HG03103 (cell line): ENCODE data around the gene GRAMD2B.
"Not testable (repeated sequence)": the region's sequence is repeated elsewhere in the genome, so short reads cannot be mapped to it uniquely, and the experiment has no call there.

Experiments
- ATAC-seq: cut with Tn5 transposase; IDR thresholded peaks from one replicate; pipeline ENCODE4 v1.9.1; 2021; ENCODE audit warnings: low read depth; ENCODE audit not compliant: unreplicated experiment

The GRAMD2B gene

DNA sequence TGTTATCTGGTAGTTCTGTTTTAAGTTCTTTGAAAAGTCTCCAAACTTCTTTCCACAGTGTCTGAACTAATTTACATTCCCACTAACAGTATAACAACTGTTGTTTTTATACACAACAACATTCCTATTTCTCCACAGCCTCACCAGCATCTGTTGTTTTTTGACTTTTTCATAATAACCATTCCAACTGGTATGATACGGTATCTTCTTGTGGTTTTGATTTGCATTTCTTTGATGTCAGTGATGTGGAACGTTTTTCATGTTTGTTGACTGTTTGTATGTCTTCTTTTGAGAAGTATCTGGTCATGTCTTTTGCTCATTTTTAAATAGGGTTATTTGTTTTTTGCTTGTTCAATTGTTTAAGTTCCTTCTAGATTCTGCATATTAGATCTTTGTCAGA is 12.6 kb upstream of the GRAMD2B start:
- ATAC-seq, result no peak

DNA sequence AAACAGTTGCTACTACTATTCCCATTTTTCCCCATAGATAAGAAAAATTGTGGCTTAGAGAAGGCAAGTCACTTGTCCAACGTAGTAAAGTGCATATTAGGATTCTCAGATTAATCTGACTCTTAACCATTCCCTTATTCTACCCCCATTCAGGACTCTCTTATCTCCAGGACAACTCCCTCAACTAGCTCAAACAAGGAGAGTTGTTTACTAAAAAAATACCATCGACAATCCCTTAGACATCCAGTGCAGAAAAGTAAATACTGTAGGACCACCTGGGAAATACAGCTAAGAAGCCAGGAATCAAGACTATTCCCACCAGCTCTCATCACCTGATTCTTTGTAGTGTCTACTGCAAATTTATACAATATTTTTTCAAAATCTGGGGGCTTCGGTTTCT is 9.4 kb upstream of the GRAMD2B start:
- no peak for ATAC-seq

- ATAC-seq, result no peak
Observed at GRCh38 chr5:126414874-126415502, 8.2 kb upstream of the GRAMD2B start.

DNA sequence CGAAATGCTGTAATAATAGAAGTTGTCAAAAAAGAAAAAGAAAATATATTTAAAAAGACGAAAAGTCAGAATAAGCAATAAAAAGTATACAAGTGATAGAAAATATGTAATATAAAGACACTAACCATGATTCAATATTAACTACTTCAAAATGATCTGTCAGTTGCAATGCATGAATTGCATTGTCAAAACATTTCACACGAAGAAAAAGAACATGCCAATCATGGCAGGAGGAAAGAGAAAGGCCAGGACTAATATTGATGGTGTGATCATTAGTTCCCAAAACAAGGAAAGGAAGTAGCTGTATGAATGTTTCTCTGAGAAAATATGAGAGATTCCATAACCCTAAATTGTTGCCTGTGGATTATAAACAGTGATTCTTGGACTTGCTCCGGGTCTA is 7.4 kb upstream of the GRAMD2B start:
- no peak for ATAC-seq

DNA sequence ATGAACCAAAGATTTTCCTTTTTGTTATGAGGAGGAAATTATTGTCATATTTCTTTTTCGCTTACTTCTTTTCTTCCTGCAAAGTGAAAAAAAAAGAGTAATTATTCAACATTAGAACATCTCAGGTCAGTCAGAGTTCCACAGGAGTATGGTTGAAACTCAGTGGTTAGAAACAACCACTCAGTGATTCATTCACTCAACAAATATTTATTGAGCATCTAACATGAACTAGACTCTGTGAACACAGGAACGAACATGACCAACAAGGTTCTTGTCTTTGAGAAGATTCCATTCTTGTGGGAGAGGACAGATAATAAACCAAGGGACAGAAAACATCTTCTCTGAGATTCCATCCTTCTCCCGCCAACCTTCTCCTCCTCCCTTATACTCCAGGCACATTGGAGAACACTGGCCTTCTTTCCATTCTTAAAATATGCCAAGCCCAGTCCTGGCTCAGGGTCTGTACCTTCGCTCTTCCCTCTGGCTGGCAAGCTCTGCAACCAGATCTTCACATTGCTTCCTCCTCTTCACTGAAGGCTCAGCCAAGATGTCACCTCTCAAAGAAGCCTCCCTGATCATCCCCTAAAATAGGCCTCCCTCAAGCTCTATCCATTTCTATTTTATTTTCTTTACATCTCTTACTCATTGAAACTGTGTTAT is 6.8 kb upstream of the GRAMD2B start:
- ATAC-seq, result no peak

DNA sequence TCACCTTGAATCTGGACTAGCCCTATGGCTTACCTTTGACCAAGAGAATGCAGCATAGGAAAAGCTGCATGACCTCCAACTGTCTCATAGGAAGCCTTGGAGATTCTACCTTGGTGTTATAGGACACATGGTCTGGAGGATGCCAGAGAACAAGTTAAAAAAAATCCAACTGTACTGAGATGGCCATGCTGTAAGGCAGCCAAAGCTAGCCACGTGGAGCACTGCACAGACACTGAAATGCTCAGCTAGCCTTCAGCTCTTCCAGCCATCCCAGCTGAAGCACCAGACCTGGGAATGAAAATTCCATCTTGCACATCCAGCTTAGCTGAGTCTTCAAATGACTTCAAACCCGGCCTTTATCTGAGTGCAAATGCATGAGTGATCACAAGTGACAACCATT is 6.0 kb upstream of the GRAMD2B start:
- no peak for ATAC-seq

DNA sequence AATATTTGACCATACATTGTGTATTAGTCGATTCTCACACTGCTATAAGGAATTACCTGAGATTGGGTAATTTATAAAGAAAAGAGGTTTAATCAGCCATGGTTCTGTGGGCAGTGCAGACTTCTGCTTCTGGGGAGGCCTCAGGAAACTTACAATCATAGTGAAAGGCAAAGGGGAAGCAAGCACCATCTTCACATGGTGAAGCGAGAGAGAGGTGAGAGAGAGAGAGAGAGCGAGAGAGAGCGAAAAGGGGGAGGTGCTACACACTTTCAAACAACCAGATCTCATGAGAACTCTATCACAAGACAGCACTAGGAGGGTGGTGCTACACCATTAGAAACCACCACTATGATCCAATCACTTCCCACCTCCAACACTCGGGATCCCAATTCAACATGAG is 4.1 kb upstream of the GRAMD2B start:
- ATAC-seq, result no peak

GRCh38 chr5:126428421-126428820 is 5.2 kb downstream of the GRAMD2B start:
- ATAC-seq, result no peak

DNA sequence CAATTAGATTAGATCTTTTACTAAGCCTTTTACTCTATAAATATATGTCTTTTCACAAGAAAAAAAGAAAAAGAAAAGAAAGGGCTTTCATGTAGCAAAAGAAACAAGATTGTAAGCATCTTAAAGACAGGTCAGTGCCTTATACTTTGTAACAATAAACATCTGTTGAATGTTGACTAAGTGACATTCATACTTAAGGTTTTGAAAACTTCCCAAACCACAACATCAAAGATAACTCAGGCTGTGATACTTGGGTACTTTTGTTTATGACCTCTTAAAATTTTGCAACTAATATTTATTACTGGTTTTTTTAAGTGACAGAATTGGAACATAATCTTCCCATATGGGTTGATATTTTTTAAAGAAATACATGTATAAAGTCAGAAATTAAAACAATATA is 7.4 kb downstream of the GRAMD2B start:
- ATAC-seq, result no peak

- ATAC-seq, result no peak
Observed at GRCh38 chr5:126433701-126434100, 10.5 kb downstream of the GRAMD2B start.

DNA sequence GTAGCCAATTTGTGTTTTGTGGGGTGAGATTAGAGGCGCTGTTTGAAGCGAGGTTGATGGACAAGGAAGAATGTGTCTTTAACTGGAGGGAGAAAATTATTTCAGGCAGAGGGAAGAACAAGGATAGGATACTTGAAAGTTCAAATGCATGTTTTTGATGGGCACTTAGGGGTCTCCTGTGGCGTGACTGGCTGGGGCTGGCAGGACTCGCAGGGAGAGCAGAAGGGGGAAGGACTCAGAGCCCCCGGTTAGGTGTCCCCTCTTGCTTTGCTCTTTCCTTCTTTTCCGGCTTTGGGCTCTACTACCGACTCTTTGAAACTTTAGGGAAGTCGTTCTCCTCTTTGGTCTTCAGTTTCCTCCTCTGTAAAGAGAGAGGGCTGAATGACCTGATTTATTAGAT is 12.1 kb downstream of the GRAMD2B start:
- ATAC-seq, result no peak

GRCh38 chr5:126435714-126436113 is 12.5 kb downstream of the GRAMD2B start:
- no peak for ATAC-seq

DNA sequence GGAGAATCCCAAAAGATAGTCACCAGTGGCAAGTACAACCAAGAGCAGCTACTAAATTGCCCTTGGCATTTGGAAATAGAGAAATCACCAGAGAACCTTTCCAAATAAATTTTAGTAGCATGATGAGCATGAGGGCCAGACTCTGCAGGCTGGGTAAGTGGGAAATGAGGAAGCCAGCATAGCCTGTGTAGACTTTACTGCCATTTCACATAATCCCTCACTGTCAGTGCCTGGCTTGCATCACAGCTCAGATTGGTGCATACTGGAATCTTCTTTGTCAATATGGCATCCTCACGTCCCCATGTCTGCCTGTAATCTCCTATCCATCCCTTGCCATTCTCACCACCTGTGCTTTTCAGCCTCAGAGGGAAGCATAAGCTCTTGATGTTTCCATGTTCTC is 14.5 kb downstream of the GRAMD2B start:
- no peak for ATAC-seq

DNA sequence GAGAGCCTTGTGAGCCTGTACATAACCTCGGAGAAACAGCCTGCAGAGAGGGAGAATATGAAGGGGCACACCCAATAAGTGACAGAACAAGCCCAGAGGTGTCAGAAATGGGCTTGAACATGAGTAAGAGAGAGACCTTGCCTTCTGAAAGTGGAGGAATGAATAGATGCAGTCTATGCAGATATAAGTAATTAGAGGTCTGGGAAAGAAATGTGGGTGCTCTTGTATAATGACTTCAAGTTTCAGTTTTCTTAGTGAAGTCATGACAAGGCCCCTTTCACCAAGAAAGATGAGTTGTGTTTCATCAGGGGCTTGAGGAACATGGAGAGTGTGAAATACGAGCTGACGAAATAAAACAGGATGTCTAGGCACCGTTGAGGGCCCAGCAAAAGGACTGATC is 15.1 kb downstream of the GRAMD2B start:
- peak; percentile 68 for ATAC-seq

DNA sequence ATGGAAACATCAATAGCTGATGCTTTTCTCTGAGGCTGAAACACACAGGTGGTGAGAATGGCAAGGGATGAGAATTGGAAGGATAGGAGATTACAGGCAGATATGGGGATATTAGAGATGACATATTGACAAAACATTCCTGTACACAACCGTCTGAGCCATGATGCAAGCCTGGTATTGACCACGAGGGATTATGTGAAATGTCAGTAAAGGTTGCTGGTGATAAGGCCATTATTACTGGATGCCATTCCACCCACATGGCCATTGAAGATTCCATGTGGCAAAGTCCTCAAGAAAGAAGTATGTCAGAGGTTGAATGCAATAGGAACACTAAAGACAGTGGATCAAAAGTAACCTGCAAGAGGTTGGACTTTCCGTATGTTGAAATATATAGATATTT is 15.7 kb downstream of the GRAMD2B start:
- ATAC-seq, result no peak

DNA sequence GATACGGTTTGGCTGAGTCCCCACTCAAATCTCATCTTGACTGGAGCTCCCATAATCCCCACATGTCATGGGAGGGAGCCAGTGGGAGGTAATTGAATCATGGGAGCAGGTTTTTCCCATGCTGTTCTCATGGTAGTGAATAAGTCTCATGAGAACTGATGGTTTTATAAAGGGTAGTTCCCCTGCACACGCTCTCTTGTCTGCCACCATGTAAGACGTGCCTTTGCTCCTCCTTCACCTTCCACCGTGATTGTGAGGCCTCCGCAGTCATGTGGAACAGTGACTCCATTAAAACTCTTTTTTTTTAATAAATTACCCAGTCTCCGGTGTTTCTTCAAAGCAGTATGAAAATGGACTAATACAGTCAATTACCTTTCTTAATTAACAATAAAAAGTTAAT is 16.5 kb downstream of the GRAMD2B start:
- not testable (repeated sequence) for ATAC-seq

DNA sequence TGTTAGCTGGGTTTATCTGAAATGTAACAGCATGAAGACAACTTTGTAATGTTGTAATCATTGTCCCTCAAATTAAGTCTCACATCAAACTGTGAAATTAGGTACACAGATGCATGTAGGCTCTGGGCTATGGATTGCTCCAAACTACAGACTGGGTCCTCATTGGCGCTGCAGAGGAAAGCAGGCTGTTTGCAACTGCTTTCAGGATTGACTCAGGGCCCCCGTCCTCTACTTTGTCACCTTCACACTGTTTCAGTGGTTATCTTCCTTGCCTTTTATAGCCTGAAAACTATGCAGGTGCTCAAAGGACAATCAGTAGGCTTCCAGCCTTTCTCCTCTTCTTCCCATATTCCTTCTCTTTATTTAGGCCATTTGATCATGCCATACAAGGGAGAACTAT is 18.0 kb downstream of the GRAMD2B start:
- ATAC-seq, result no peak

DNA sequence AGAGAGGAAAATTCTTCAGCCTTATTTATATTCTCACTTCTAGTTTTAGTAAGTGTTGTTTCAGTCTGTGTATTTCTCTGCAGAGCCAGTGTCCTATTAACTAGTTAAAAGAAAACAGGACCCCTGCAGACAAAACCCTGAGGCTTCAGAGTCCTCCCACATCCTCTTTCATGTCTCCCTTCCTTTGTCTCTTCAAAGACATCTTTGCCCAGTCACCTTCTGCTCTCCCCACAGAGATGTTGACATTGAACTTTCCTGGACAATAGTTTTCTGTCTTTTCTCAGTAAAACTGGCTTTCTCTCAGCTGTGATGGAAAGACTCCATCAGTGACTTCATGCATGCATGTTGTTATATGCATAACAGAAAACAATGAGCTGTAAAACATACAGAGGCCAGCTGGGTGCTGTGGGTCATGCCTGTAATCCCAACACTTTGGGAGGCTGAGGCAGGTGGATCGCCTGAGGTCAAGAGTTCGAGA is 20.2 kb downstream of the GRAMD2B start:
- ATAC-seq, result peak; percentile 90

DNA sequence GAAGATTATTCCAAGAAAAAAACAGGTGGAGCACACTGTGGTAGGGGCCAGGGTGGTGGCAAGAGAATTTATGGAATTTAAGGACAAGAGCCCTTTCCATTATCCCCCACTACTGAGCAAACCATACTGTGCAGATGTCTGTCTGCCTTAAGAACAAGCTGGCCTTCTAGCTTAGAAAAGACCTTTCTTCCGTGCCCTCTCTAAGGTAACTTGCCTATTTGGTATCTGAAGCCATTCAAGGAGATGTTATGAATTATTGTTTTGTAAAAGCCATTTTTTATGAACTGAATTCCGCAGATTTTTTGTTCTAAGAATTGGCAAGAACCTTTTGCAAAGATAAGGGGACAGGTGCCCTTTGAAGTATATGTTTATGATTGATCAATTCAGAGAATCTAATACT is 20.9 kb downstream of the GRAMD2B start:
- no peak for ATAC-seq

GRCh38 chr5:126445502-126446174 is 22.4 kb downstream of the GRAMD2B start:
- ATAC-seq, result no peak

DNA sequence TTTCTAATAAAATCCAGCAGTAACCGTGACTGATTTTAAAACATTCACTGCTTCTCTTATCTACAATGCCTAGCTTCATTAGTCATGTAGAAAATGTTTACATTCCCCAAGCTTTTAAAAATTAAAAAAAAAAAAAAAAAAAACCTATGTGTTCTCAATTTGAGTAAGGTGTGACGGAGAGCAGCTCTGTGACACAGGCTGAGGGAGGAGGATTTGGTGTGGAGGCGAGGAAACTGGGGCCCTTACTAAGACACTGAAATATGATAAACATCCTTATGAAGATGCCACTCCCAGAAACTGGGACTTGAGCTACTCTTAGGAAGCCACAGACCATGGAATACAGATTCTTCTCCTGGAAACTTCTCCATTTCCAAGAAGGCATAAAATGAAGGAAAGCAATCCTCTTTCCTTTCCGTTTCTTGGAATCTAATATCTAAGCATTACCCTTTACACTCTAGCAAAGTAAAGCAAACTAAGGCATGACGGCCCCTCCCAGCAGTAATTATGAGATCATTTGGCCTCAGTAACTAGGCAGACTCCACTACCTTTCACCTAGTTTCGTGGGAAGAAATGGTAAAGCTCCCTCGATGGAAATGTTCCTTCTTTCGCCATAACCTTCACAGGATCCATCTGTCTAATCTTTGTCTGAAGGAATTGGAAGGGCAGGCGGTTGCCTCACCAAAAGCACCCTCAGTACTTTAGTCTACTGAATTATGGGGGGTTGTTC is 23.5 kb downstream of the GRAMD2B start:
- peak; percentile 24 for ATAC-seq
